Suprapubic skin (tissue), 3 donors: ENCODE data around the gene TCHP.

ENCODE experiments used
- CTCF ChIP-seq, 2 donors: fragments of 200-600 bp in 1 of 2; fragments of 450-650 bp in 1 of 2; sonication (generic) in 1 of 2; IDR thresholded peaks; one replicate each; pipeline ENCODE4 v1.5.1; 2016 to 2019; ENCODE audit warnings: antibody characterized with exemption in 2 of 2, mild to moderate bottlenecking in 1 of 2, moderate library complexity in 1 of 2
- EP300 ChIP-seq: sonication (generic); formaldehyde crosslinking; IDR thresholded peaks from one replicate; pipeline ENCODE4 v1.6.1; 2017; ENCODE audit warnings: antibody characterized with exemption

GRCh38 chr12:109864916-109865315 lies 35.2 kb upstream of the TCHP start:
- TF ChIP-seq EP300: no peak
- TF ChIP-seq CTCF (IDR thresholded peaks at IDR 0.05): no peak
